GM18868 (cell line): ENCODE measurements around the gene SUCLG2.

Experiments used
- ATAC-seq: cut with Tn5 transposase; IDR thresholded peaks from one replicate; pipeline ENCODE4 v1.9.1; 2021; ENCODE audit warnings: mild to moderate bottlenecking, moderate library complexity; ENCODE audit not compliant: unreplicated experiment

The SUCLG2 gene

GRCh38 chr3:67401921-67402320 is 252.5 kb downstream of the SUCLG2 start:
- ATAC-seq, result no peak

- no peak for ATAC-seq
Measured at GRCh38 chr3:67400476-67400875, 253.9 kb downstream of the SUCLG2 start.

- peak; percentile 85 for ATAC-seq
Measured at GRCh38 chr3:67389176-67389575, 265.2 kb downstream of the SUCLG2 start.

GRCh38 chr3:67388738-67389137 is 265.7 kb downstream of the SUCLG2 start:
- no peak for ATAC-seq

GRCh38 chr3:67386451-67386850 is 268.0 kb downstream of the SUCLG2 start:
- peak; percentile 32 for ATAC-seq

GRCh38 chr3:67384760-67385397 is 269.5 kb downstream of the SUCLG2 start:
- ATAC-seq, result peak; percentile 34

- no peak for ATAC-seq
Measured at GRCh38 chr3:67384016-67384415, 270.4 kb downstream of the SUCLG2 start.

GRCh38 chr3:67383379-67383778 is 271.0 kb downstream of the SUCLG2 start:
- no peak for ATAC-seq

GRCh38 chr3:67382536-67382935 is 271.9 kb downstream of the SUCLG2 start:
- no peak for ATAC-seq

- ATAC-seq, result no peak
Measured at GRCh38 chr3:67381667-67382272, 272.6 kb downstream of the SUCLG2 start.

GRCh38 chr3:67380118-67380517 is 274.3 kb downstream of the SUCLG2 start:
- ATAC-seq, result no peak

GRCh38 chr3:67377299-67377698 is 277.1 kb downstream of the SUCLG2 start:
- ATAC-seq, result no peak

GRCh38 chr3:67376416-67376815 is 278.0 kb downstream of the SUCLG2 start:
- no peak for ATAC-seq

GRCh38 chr3:67375976-67376375 is 278.4 kb downstream of the SUCLG2 start:
- ATAC-seq, result no peak

GRCh38 chr3:67362686-67363085 is 291.7 kb downstream of the SUCLG2 start:
- ATAC-seq, result peak; percentile 48

- no peak for ATAC-seq
Measured at GRCh38 chr3:67361770-67362169, 292.6 kb downstream of the SUCLG2 start.

- no peak for ATAC-seq
Measured at GRCh38 chr3:67361323-67361722, 293.1 kb downstream of the SUCLG2 start.

GRCh38 chr3:67357610-67358458 is 296.6 kb downstream of the SUCLG2 start:
- ATAC-seq, result peak; percentile 73

GRCh38 chr3:67349551-67350174 is 304.7 kb downstream of the SUCLG2 start:
- peak; percentile 98 for ATAC-seq

- no peak for ATAC-seq
Measured at GRCh38 chr3:67346081-67346480, 308.3 kb downstream of the SUCLG2 start.

GRCh38 chr3:67335813-67336212 is 318.6 kb downstream of the SUCLG2 start:
- no peak for ATAC-seq
